HEK293 (cell line): ENCODE measurements around the gene KDM4B.
A peak's percentile ranks its signal among the peaks of the same experiment; 100 is the strongest.
"Not testable (repeated sequence)": the region's sequence is repeated elsewhere in the genome, so short reads cannot be mapped to it uniquely, and the experiment has no call there.

ENCODE experiments used
- CTCF ChIA-PET: fragments of 350-600 bp; formaldehyde crosslinking; extraction: SDS; loops from one replicate; lab custom pipeline; 2021; ENCODE audit warnings: antibody characterized with exemption; lab: Yijun Ruan, JAX
- POLR2A ChIA-PET: fragments of 300-600 bp; formaldehyde crosslinking; extraction: SDS; loops from one replicate; lab custom pipeline; 2020; ENCODE audit warnings: antibody characterized with exemption, inconsistent platforms; lab: Yijun Ruan, JAX
- H3K27ac ChIP-seq: fragments of 200-500 bp; sonication (Bioruptor generic); 2 replicates; pipeline ENCODE4 v1.5.1; 2014; ENCODE audit warnings: low read depth, low read length, control low read depth, inconsistent platforms; ENCODE audit errors: extremely low read depth
- H3K36me3 ChIP-seq, 2 experiments: fragments of 200-500 bp in 1 of 2; sonication (Bioruptor generic) in 1 of 2; 1 replicate in 1 of 2; 2 replicates in 1 of 2; pipeline ENCODE4 v1.5.1; 2014 to 2017; ENCODE audit warnings: inconsistent platforms in 2 of 2, low read length in 2 of 2; ENCODE audit not compliant: control insufficient read depth in 2 of 2, insufficient read depth in 1 of 2
- H3K4me1 ChIP-seq: fragments of 200-500 bp; sonication (Bioruptor generic); 2 replicates; pipeline ENCODE4 v1.5.1; 2014; ENCODE audit warnings: mild to moderate bottlenecking, low read length, inconsistent platforms; ENCODE audit not compliant: control insufficient read depth, insufficient read depth
- H3K4me3 ChIP-seq: 2 replicates; pipeline ENCODE4 v1.5.1; 2011; ENCODE audit warnings: low read depth, mild to moderate bottlenecking, control low read depth, low read length, moderate library complexity
- H3K9me3 ChIP-seq: fragments of 200-500 bp; sonication (Bioruptor generic); 2 replicates; pipeline ENCODE4 v1.5.1; 2014; ENCODE audit warnings: low read depth, low read length, inconsistent platforms; ENCODE audit not compliant: control insufficient read depth, insufficient read depth
- EGR2 ChIP-seq: fragments of 450-650 bp; formaldehyde crosslinking; IDR thresholded peaks from 2 replicates; pipeline ENCODE4 v1.5.1; 2016; ENCODE audit warnings: low read depth, missing biosample characterization, missing genetic modification characterization
- IKZF3 ChIP-seq: fragments of 450-650 bp; IDR thresholded peaks from 2 replicates; pipeline ENCODE4 v1.5.0; 2018; ENCODE audit warnings: missing biosample characterization, mild to moderate bottlenecking, missing genetic modification characterization, moderate library complexity
- KLF9 ChIP-seq: fragments of 450-650 bp; formaldehyde crosslinking; IDR thresholded peaks from 2 replicates; pipeline ENCODE4 v1.5.1; 2016; ENCODE audit warnings: missing biosample characterization, missing genetic modification characterization, low read depth
- MYNN ChIP-seq: fragments of 450-650 bp; formaldehyde crosslinking; IDR thresholded peaks from 2 replicates; pipeline ENCODE4 v1.5.1; 2016; ENCODE audit warnings: missing biosample characterization, missing genetic modification characterization, borderline replicate concordance
- OVOL3 ChIP-seq: fragments of 450-650 bp; formaldehyde crosslinking; IDR thresholded peaks from 2 replicates; pipeline ENCODE4 v1.5.1; 2016; ENCODE audit warnings: missing biosample characterization, missing genetic modification characterization
- WT1 ChIP-seq: fragments of 450-650 bp; formaldehyde crosslinking; IDR thresholded peaks from 2 replicates; pipeline ENCODE4 v1.5.1; 2016; ENCODE audit warnings: missing biosample characterization, missing genetic modification characterization
- ZBTB20 ChIP-seq: fragments of 450-650 bp; formaldehyde crosslinking; IDR thresholded peaks from 2 replicates; pipeline ENCODE4 v1.5.1; 2016; ENCODE audit warnings: missing biosample characterization, missing genetic modification characterization
- ZFHX2 ChIP-seq: fragments of 450-650 bp; formaldehyde crosslinking; conservative IDR thresholded peaks from 2 replicates; pipeline ENCODE4 v1.5.1; 2016; ENCODE audit warnings: missing biosample characterization, missing genetic modification characterization
- ZNF133 ChIP-seq: fragments of 450-650 bp; formaldehyde crosslinking; IDR thresholded peaks from 2 replicates; pipeline ENCODE4 v1.5.1; 2016; ENCODE audit warnings: missing biosample characterization, missing genetic modification characterization
- ZNF174 ChIP-seq: fragments of 450-650 bp; formaldehyde crosslinking; IDR thresholded peaks from 2 replicates; pipeline ENCODE4 v1.5.0; 2017; ENCODE audit warnings: missing biosample characterization, mild to moderate bottlenecking, missing genetic modification characterization
- ZNF292 ChIP-seq: fragments of 450-650 bp; formaldehyde crosslinking; IDR thresholded peaks from 2 replicates; pipeline ENCODE4 v1.5.1; 2016; ENCODE audit warnings: low read depth, missing biosample characterization, missing genetic modification characterization, borderline replicate concordance
- ZNF324 ChIP-seq: fragments of 450-650 bp; formaldehyde crosslinking; IDR thresholded peaks from 2 replicates; pipeline ENCODE4 v1.5.1; 2016; ENCODE audit warnings: missing biosample characterization, missing genetic modification characterization
- ZNF433 ChIP-seq: fragments of 450-650 bp; formaldehyde crosslinking; IDR thresholded peaks from 2 replicates; pipeline ENCODE4 v1.5.1; 2016; ENCODE audit warnings: missing biosample characterization, missing genetic modification characterization, low read depth
- ZNF521 ChIP-seq: fragments of 450-650 bp; formaldehyde crosslinking; IDR thresholded peaks from 2 replicates; pipeline ENCODE4 v1.5.1; 2017; ENCODE audit warnings: missing biosample characterization, mild to moderate bottlenecking, missing genetic modification characterization
- ZNF571 ChIP-seq: fragments of 450-650 bp; formaldehyde crosslinking; IDR thresholded peaks from 2 replicates; pipeline ENCODE4 v1.5.0; 2017; ENCODE audit warnings: missing biosample characterization, missing genetic modification characterization
- ZNF610 ChIP-seq: fragments of 450-650 bp; formaldehyde crosslinking; IDR thresholded peaks from 2 replicates; pipeline ENCODE4 v1.5.1; 2016; ENCODE audit warnings: missing biosample characterization, missing genetic modification characterization, borderline replicate concordance
- ZNF701 ChIP-seq: fragments of 450-650 bp; formaldehyde crosslinking; IDR thresholded peaks from 2 replicates; pipeline ENCODE4 v1.5.1; 2016; ENCODE audit warnings: missing biosample characterization, missing genetic modification characterization
- ZNF777 ChIP-seq: fragments of 450-650 bp; formaldehyde crosslinking; IDR thresholded peaks from 2 replicates; pipeline ENCODE4 v1.5.1; 2017; ENCODE audit warnings: missing biosample characterization, missing genetic modification characterization, borderline replicate concordance
- ZSCAN23 ChIP-seq: fragments of 450-650 bp; formaldehyde crosslinking; IDR thresholded peaks from 2 replicates; pipeline ENCODE4 v1.5.1; 2016; ENCODE audit warnings: missing biosample characterization, missing genetic modification characterization
- ZSCAN30 ChIP-seq: fragments of 450-650 bp; IDR thresholded peaks from 2 replicates; pipeline ENCODE4 v1.5.1; 2018; ENCODE audit warnings: missing biosample characterization, mild to moderate bottlenecking, missing genetic modification characterization, moderate library complexity
- TF ChIP-seq, protein P1 (sequence below): fragments of 450-650 bp; formaldehyde crosslinking; IDR thresholded peaks from 2 replicates; pipeline ENCODE4 v1.5.1; 2017; ENCODE audit warnings: missing biosample characterization, missing genetic modification characterization
- TF ChIP-seq, protein P2 (sequence below): fragments of 450-650 bp; formaldehyde crosslinking; IDR thresholded peaks from 2 replicates; pipeline ENCODE4 v1.5.1; 2016; ENCODE audit warnings: missing biosample characterization, missing genetic modification characterization
- TF ChIP-seq, protein P3 (sequence below): fragments of 450-650 bp; formaldehyde crosslinking; IDR thresholded peaks from 2 replicates; pipeline ENCODE4 v1.5.1; 2016; ENCODE audit warnings: missing biosample characterization, missing genetic modification characterization, borderline replicate concordance
- TF ChIP-seq, protein P4 (sequence below): fragments of 450-650 bp; formaldehyde crosslinking; IDR thresholded peaks from 2 replicates; pipeline ENCODE4 v1.5.1; 2017; ENCODE audit warnings: missing biosample characterization, missing genetic modification characterization

The KDM4B gene

DNA sequence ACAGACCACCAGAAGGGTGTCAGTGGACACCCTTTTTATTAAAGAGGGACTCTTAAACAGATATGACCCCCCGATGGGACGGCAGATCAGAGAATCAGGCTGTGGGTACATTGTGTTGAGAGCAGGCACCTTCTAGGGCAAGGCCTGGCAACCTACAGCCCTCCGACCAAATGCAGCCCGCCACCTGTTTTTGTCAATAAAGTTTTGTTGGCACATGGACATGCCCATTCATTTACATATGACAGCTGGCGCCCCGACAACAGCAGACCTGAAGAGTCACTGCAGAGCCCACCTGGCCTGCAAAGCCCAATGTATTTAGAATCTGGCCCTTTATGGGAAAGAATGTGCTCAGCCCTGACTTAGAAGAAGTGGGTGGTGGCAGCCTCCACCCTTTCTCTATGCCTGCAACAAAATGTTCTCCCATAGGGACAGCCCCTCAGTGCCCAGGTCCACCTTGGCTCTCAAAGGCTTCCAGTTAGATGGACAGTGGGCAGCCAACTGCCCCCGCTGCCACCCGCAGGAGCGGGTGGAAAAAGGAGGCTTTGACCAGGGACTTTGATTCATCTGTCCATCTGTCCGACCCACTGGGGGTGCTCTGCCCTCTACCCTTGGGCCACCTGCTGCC lies 186.8 kb downstream of the KDM4B start (continued):
- no peak for TF ChIP-seq MYNN (tag by site-specific recombination)
- no peak for TF ChIP-seq ZNF433
- TF ChIP-seq ZNF324 = no peak
- TF ChIP-seq, protein P1, sequence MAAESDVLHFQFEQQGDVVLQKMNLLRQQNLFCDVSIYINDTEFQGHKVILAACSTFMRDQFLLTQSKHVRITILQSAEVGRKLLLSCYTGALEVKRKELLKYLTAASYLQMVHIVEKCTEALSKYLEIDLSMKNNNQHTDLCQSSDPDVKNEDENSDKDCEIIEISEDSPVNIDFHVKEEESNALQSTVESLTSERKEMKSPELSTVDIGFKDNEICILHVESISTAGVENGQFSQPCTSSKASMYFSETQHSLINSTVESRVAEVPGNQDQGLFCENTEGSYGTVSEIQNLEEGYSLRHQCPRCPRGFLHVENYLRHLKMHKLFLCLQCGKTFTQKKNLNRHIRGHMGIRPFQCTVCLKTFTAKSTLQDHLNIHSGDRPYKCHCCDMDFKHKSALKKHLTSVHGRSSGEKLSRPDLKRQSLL = no peak
- TF ChIP-seq ZNF521 (tag by site-specific recombination) = no peak
- no peak for TF ChIP-seq ZNF610
- TF ChIP-seq ZSCAN30 (tag by site-specific recombination) = no peak
- no peak for TF ChIP-seq ZNF777 (tag by site-specific recombination)
- TF ChIP-seq KLF9 (tag by site-specific recombination) = no peak
- TF ChIP-seq, all 188 proteins: peak for 0

DNA sequence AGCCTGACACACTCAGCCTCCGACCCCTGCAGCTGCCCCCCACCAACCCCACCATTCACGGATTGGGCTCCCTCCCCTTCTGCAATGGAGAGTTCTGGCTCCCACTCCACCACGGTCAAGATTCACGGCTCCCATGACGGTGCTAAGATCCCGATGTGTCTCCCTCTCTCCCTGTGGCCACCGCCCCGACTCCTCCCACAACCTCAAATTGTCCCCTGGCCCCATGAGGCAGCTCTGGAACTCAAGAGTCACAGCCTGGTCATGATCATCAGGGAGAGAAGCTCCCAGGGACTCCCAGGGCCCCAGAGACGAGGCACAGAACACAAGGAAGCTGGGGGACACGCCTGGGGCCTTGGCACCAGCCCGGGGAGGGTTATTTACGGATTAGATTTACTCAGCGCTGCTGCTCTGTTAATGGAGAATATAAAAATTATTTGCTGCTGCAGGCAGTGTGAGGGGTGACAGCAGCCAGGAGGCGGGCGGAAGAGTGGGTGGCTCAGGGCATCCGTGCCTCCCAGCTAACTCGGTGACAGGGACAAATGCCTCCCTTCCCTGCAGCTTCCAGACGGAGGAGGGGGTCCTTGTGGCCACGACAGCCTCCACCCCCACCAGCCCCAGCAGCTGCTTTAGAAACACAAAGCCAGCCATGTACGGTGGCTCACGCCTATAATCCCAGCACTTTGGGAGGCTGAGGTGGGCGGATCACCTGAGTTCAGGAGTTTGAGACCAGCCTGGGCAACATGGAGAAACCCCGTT lies 187.5 kb downstream of the KDM4B start:
- H3K27ac ChIP-seq = no peak overlapping the region
- ChIA-PET CTCF (interaction anchor here (0.6 to 1.5 kb wide), 3 partner anchors 12 to 108 kb away, joined by 3 to 7 read pairs (median 3); no protein-coding TSS in a partner anchor), POLR2A (no interaction called here)

DNA sequence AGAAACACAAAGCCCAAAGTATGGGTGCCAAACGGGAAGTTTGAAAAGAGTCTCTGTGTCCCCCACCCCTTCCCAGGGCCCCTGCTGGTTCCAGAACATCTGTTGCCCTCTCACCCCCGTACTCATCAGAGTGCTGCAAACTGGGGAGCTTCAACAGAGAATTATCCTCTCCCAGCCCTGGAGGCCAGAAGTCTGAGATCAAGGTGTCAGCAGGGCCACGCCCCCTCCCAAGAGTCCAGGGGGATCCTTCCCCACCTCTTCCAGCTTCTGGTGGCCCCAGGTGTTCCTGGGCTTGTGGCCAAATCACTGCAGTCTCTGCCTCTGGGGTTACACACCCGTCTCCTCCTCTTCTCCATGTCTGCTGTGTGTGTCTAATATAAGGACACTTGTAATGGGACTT lies 188.3 kb downstream of the KDM4B start:
- no peaks in the 10 kb centered on the region for H3K36me3 ChIP-seq
- H3K27ac ChIP-seq = no peak overlapping the region
- POLR2A ChIA-PET = no interaction called here
- no peaks in the 10 kb centered on the region for H3K4me1 ChIP-seq
- CTCF ChIA-PET = interaction anchor here (1.1 to 1.5 kb wide), 2 partner anchors 13 to 109 kb away, joined by 3 to 7 read pairs; no protein-coding TSS in a partner anchor
- no peaks in the 10 kb centered on the region for H3K9me3 ChIP-seq
- no peak for TF ChIP-seq ZSCAN23 (tag by site-specific recombination)
- TF ChIP-seq IKZF3 (tag by site-specific recombination) = no peak
- TF ChIP-seq, protein P2, sequence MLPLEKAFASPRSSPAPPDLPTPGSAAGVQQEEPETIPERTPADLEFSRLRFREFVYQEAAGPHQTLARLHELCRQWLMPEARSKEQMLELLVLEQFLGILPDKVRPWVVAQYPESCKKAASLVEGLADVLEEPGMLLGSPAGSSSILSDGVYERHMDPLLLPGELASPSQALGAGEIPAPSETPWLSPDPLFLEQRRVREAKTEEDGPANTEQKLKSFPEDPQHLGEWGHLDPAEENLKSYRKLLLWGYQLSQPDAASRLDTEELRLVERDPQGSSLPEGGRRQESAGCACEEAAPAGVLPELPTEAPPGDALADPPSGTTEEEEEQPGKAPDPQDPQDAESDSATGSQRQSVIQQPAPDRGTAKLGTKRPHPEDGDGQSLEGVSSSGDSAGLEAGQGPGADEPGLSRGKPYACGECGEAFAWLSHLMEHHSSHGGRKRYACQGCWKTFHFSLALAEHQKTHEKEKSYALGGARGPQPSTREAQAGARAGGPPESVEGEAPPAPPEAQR (tag by site-specific recombination) = no peak
- TF ChIP-seq ZNF571 (tag by site-specific recombination) = no peak
- TF ChIP-seq ZNF174 (tag by site-specific recombination) = no peak
- TF ChIP-seq, protein P3, sequence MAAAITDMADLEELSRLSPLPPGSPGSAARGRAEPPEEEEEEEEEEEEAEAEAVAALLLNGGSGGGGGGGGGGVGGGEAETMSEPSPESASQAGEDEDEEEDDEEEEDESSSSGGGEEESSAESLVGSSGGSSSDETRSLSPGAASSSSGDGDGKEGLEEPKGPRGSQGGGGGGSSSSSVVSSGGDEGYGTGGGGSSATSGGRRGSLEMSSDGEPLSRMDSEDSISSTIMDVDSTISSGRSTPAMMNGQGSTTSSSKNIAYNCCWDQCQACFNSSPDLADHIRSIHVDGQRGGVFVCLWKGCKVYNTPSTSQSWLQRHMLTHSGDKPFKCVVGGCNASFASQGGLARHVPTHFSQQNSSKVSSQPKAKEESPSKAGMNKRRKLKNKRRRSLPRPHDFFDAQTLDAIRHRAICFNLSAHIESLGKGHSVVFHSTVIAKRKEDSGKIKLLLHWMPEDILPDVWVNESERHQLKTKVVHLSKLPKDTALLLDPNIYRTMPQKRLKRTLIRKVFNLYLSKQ (tag by site-specific recombination) = no peak
- no peak overlapping the region for H3K4me3 ChIP-seq

More for the DNA sequence above, 187.5 kb downstream of the KDM4B start:
- TF ChIP-seq ZBTB20 (no peak), ZNF292 (no peak), OVOL3 (no peak), ZSCAN30 (tag by site-specific recombination) (no peak), ZFHX2 (peak; percentile 63), ZNF133 (tag by site-specific recombination) (no peak), EGR2 (peak; percentile 76), WT1 (tag by site-specific recombination) (no peak), ZNF701 (no peak), ZNF324 (no peak)
- TF ChIP-seq, protein P4, sequence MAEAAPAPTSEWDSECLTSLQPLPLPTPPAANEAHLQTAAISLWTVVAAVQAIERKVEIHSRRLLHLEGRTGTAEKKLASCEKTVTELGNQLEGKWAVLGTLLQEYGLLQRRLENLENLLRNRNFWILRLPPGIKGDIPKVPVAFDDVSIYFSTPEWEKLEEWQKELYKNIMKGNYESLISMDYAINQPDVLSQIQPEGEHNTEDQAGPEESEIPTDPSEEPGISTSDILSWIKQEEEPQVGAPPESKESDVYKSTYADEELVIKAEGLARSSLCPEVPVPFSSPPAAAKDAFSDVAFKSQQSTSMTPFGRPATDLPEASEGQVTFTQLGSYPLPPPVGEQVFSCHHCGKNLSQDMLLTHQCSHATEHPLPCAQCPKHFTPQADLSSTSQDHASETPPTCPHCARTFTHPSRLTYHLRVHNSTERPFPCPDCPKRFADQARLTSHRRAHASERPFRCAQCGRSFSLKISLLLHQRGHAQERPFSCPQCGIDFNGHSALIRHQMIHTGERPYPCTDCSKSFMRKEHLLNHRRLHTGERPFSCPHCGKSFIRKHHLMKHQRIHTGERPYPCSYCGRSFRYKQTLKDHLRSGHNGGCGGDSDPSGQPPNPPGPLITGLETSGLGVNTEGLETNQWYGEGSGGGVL = no peak
- TF ChIP-seq, all 188 proteins: peak for 2
- Histone ChIP-seq H3K9me3 (no peaks in the 10 kb centered on the region), H3K4me1 (no peaks in the 10 kb centered on the region), H3K4me3 (no peak overlapping the region), H3K36me3 (no peaks in the 10 kb centered on the region)

DNA sequence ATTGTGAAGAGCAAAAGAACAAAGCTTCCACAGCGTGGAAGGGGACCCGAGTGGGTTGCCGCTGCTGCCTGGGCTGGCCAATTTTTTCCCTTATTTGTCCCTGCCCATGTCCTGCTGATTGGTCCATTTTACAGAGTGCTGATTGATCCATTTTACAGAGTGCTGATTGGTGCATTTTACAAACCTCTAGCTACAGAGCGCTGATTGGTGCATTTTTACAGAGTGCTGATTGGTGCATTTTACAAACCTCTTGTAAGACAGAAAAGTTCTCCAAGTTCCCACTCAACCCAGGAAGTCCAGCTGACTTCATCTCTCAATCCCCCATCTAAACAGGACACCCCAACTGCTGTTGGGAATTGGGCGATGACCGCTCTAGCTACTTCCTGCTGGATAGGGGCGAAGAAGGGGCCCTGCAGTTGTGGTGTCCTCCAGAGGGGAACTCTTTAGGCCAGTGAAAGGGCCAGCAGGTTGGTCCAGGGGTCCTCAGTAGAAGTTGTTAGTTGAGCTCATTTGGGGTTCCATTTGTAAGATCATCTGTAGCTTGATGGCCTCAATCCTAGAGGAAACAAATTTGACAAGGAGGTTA lies 189.7 kb downstream of the KDM4B start:
- H3K27ac ChIP-seq, H3K4me3 ChIP-seq, POLR2A ChIA-PET, H3K4me1 ChIP-seq, H3K9me3 ChIP-seq, H3K36me3 ChIP-seq: not testable (repeated sequence)
- CTCF ChIA-PET = interaction anchor here (0.7 to 1.1 kb wide), 3 partner anchors 110 to 350 kb away, joined by 3 to 4 read pairs (median 4); no protein-coding TSS in a partner anchor
